Measurements from ENCODE around the gene CCNDBP1.
"Not testable (repeated sequence)": the region's sequence is repeated elsewhere in the genome, so short reads cannot be mapped to it uniquely, and the experiment has no call there.

The CCNDBP1 gene

DNA sequence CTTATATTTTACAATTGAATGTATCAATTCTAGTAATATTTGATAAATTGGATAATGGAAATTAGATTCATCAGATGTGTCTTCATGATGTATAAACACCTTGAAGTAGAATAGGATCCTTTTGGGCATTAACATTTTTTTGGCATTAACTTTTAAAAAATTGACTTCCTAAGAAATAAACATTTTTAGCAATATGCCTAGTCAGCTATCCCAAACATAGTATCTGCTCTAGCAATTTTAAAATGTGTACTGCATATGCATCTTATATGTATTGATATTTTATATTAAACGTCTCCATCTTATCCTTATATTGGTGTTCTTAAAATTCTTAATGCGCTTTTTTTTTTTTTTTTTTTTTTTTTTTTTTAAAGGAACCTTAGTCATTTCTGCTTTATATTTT is 8.5 kb downstream of the CCNDBP1 start:
- Mint-ChIP-seq H3K4me1 (no peaks in the 10 kb centered on the region), H3K9me3 (peaks cover 9% of the 10 kb centered on the region), H3K36me3 (ENCODE audit: low read depth) (peaks cover 58% of the 10 kb centered on the region), H3K27ac (no peak overlapping the region), H3K4me3 (no peak overlapping the region), H3K27me3 (ENCODE audit: low read depth, poor library complexity) (no peaks in the 10 kb centered on the region)
- TF ChIP-seq, protein P1, sequence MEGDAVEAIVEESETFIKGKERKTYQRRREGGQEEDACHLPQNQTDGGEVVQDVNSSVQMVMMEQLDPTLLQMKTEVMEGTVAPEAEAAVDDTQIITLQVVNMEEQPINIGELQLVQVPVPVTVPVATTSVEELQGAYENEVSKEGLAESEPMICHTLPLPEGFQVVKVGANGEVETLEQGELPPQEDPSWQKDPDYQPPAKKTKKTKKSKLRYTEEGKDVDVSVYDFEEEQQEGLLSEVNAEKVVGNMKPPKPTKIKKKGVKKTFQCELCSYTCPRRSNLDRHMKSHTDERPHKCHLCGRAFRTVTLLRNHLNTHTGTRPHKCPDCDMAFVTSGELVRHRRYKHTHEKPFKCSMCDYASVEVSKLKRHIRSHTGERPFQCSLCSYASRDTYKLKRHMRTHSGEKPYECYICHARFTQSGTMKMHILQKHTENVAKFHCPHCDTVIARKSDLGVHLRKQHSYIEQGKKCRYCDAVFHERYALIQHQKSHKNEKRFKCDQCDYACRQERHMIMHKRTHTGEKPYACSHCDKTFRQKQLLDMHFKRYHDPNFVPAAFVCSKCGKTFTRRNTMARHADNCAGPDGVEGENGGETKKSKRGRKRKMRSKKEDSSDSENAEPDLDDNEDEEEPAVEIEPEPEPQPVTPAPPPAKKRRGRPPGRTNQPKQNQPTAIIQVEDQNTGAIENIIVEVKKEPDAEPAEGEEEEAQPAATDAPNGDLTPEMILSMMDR (IDR thresholded peaks at IDR 0.05), result no peak
- no peak for DNase-seq

DNA sequence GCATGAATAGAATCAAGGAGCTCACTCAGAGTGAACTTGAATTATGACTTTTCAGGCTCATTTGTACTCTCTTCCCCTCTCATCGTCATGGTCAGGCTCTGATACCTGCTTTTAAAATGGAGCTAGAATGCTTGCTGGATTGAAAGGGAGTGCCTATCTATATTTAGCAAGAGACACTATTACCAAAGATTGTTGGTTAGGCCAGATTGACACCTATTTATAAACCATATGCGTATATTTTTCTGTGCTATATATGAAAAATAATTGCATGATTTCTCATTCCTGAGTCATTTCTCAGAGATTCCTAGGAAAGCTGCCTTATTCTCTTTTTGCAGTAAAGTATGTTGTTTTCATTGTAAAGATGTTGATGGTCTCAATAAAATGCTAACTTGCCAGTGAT is 9.6 kb downstream of the CCNDBP1 start:
- TF ChIP-seq, protein P1 (IDR thresholded peaks at IDR 0.05), result no peak
- peaks cover 9% of the 10 kb centered on the region for H3K9me3 Mint-ChIP-seq
- DNase-seq, result no peak
- no peak overlapping the region for H3K4me3 Mint-ChIP-seq
- H3K27ac Mint-ChIP-seq, result no peak overlapping the region
- peaks cover 54% of the 10 kb centered on the region for H3K36me3 Mint-ChIP-seq (ENCODE audit: low read depth)
- H3K27me3 Mint-ChIP-seq (ENCODE audit: low read depth, poor library complexity), result peaks cover 3% of the 10 kb centered on the region
- H3K4me1 Mint-ChIP-seq, result no peaks in the 10 kb centered on the region

DNA sequence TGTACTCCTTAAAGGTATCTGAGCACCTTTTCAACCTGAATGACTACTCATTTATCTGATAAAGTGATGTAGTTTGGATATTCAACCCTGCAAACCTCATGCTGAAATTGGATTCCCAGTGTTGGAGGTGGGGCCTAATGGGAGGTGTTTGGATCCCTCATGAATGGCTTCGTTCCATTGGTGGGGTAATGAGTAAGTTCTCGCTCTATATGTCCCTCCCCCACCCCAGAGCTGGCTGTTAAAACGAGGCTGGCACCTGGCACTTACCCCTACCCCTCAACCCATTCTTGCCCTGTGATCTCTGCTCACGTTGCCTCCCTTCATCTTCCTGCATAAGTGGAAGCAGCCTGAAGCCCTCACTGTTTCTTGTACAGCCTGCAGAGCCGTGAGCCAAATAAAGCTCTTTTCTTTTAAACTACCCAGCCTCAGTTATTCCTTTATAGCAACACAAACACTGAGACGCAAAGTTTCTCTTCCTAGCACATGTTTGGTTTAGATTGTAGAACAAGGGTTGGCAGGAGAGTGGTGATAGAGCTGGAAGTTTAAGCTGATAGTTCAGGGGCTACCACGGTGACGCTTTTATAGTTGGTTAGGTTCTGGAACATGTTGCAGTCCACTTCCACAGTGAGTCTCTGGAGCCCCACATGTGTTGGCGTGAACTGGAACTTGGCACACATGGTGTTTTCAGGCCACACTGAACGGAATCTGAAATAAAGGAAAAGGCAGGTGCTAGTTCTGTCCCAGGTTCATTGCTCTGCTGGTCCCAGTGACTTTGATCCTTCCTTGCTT is 11.8 kb downstream of the CCNDBP1 start:
- H3K36me3 Mint-ChIP-seq (ENCODE audit: low read depth), result peaks cover 38% of the 10 kb centered on the region
- DNase-seq, result no peak
- H3K9me3 Mint-ChIP-seq, result peaks cover 9% of the 10 kb centered on the region
- no peak overlapping the region for H3K27ac Mint-ChIP-seq
- H3K27me3 Mint-ChIP-seq (ENCODE audit: low read depth, poor library complexity), result peaks cover 3% of the 10 kb centered on the region
- TF ChIP-seq, protein P1 (IDR thresholded peaks at IDR 0.05), result no peak
- H3K4me3 Mint-ChIP-seq, result no peak overlapping the region
- H3K4me1 Mint-ChIP-seq, result no peaks in the 10 kb centered on the region

DNA sequence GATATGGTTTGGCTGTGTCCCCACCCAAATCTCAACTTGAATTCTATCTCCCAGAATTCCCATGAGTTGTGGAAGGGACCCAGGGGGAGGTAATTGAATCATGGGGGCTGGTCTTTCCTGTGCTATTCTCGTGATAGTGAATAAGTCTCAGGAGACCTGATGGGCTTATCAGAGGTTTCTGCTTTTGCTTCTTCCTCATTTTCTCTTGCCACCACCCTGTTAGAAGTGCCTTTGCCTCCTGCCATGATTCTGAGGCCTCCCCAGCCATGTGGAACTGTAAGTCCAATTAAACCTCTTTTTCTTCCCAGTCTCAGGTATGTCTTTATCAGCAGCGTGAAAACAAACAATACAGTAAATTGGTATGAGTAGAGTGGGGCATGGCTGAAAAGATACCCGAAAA is 12.6 kb downstream of the CCNDBP1 start:
- H3K4me1 Mint-ChIP-seq; DNase-seq; H3K4me3 Mint-ChIP-seq; H3K27me3 Mint-ChIP-seq (ENCODE audit: low read depth, poor library complexity); H3K9me3 Mint-ChIP-seq; H3K27ac Mint-ChIP-seq: not testable (repeated sequence)
- H3K36me3 Mint-ChIP-seq (ENCODE audit: low read depth), result peaks cover 34% of the 10 kb centered on the region

DNA sequence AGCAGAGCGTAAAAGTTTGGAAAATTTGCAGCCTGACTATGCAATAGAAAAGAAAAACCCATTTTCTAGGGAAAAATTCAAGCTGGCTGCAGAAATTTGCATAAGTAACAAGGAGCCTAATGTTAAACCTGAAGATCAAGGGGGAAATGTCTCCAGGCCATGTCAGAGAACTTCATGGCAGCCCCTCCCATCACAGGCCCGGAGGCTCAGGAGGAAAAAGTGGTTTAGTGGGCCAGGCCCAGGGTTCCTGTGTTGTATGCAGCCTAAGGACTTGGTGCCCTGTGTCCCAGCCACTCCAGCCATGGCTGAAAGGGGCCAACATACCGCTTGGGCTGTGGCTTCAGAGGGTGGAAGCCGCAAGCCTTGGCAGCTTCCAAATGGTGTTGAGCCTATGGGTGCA is 13.4 kb downstream of the CCNDBP1 start:
- H3K4me3 Mint-ChIP-seq, H3K27ac Mint-ChIP-seq, H3K4me1 Mint-ChIP-seq, DNase-seq, H3K9me3 Mint-ChIP-seq: not testable (repeated sequence)
- H3K36me3 Mint-ChIP-seq (ENCODE audit: low read depth), result peaks cover 32% of the 10 kb centered on the region
- peaks cover 15% of the 10 kb centered on the region for H3K27me3 Mint-ChIP-seq (ENCODE audit: low read depth, poor library complexity)

DNA sequence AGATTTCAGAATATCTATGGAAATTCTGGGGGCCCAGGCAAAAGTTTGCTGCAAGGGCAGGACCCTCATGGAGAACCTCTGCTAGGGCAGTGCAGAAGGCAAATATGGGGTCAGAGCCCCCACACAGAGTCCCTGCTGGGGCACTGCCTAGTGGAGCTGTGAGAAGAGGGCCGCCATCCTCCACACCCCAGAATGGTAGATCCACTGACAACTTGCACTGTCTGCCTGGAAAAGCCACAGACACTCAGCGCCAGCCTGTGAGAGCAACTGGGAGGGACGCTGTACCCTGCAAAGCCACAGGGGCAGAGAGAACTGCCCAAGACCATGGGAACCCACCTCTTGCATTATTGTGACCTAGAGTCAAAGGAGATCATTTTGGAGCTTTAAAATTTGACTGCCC is 13.8 kb downstream of the CCNDBP1 start:
- DNase-seq, result no peak
- Mint-ChIP-seq H3K4me1 (peaks cover under 1% of the 10 kb centered on the region), H3K27ac (no peak overlapping the region), H3K9me3 (peaks cover 9% of the 10 kb centered on the region), H3K4me3 (no peak overlapping the region), H3K36me3 (ENCODE audit: low read depth) (peaks cover 32% of the 10 kb centered on the region), H3K27me3 (ENCODE audit: low read depth, poor library complexity) (peaks cover 17% of the 10 kb centered on the region)
- TF ChIP-seq, protein P1 (IDR thresholded peaks at IDR 0.05), result no peak

DNA sequence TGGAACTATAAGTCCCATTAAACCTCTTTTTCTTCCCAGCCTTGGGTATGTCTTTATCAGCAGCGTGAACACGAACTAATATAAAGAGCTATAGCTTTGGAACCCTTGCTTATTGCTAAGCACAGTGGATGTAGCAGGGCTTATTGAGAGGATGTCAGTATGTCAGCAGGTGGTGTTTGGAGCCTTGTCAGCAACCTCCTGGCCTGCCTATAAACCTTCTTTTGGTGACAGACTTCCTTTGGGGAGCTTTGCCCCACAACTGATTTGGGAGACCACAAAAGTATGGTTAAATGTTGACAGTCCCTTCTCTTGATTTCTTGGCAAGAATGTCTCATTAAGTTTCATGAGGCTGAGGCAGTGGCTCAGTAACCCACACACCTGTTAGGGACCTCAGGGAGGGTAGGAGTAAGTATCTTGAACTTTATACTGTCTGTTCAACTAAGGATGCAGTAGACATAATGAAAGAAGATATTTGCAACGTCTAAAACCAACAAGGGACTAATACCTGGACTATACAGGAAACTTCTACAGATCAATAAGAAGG is 14.8 kb downstream of the CCNDBP1 start:
- Mint-ChIP-seq H3K36me3 (ENCODE audit: low read depth) (peaks cover 23% of the 10 kb centered on the region), H3K9me3 (peaks cover 9% of the 10 kb centered on the region), H3K27ac (no peak overlapping the region), H3K27me3 (ENCODE audit: low read depth, poor library complexity) (peaks cover 17% of the 10 kb centered on the region), H3K4me1 (peaks cover 7% of the 10 kb centered on the region), H3K4me3 (no peak overlapping the region)
- DNase-seq, result no peak
- TF ChIP-seq, protein P1 (IDR thresholded peaks at IDR 0.05), result no peak

All from nephron progenitor cell (in vitro differentiated cells).